Measurements from ENCODE around the gene PAK5. TPM values are rescaled to one million over a fixed set of nuclear protein-coding genes. Genes with fewer than 3 reads are reported as not detected.

PAK5 gene
- total RNA-seq, 4 donors from 2014 or later = 0.05 to 6.6 (median 0.54) TPM; not detected in 1

GRCh38 chr20:9572670-9573069, 266.2 kb downstream of the PAK5 start:
- 0 to 11% methylated on average over 1 to 2 of the region's 2 CpGs for WGBS, 2 donors (ENCODE audit: low coverage in 1 of 2)
- Histone ChIP-seq H3K27ac (no peak overlapping the region), H3K36me3 (no peaks in the 10 kb centered on the region), H3K4me1 (no peaks in the 10 kb centered on the region), H3K9me3 (no peaks in the 10 kb centered on the region), H3K27me3 (peaks cover 36% of the 10 kb centered on the region), H3K4me3 (no peak overlapping the region)
- TF ChIP-seq POLR2A (IDR thresholded peaks at IDR 0.05) = no peak
- TF ChIP-seq EP300 (IDR thresholded peaks at IDR 0.05) = no peak
- TF ChIP-seq POLR2AphosphoS5 (IDR thresholded peaks at IDR 0.05) = no peak
- TF ChIP-seq CTCF (IDR thresholded peaks at IDR 0.05) = no peak
- no peak for ATAC-seq

GRCh38 chr20:9571783-9572182, 267.1 kb downstream of the PAK5 start:
- TF ChIP-seq CTCF (IDR thresholded peaks at IDR 0.05) = no peak
- TF ChIP-seq EP300 (IDR thresholded peaks at IDR 0.05) = no peak
- no peak for TF ChIP-seq POLR2AphosphoS5 (IDR thresholded peaks at IDR 0.05)
- no peak for TF ChIP-seq POLR2A (IDR thresholded peaks at IDR 0.05)
- WGBS, 2 donors (ENCODE audit: low coverage in 1 of 2) = 33 to 63% methylated on average over 2 of the region's 3 CpGs
- no peaks in the 10 kb centered on the region for H3K4me1 ChIP-seq
- no peaks in the 10 kb centered on the region for H3K36me3 ChIP-seq
- peaks cover 36% of the 10 kb centered on the region for H3K27me3 ChIP-seq
- no peaks in the 10 kb centered on the region for H3K9me3 ChIP-seq
- H3K27ac ChIP-seq = no peak overlapping the region
- H3K4me3 ChIP-seq = no peak overlapping the region
- ATAC-seq = no peak

GRCh38 chr20:9570612-9571011, 268.3 kb downstream of the PAK5 start:
- no peak overlapping the region for H3K27ac ChIP-seq
- 33 to 64% methylated on average over 1 to 2 of the region's 2 CpGs for WGBS, 2 donors (ENCODE audit: low coverage in 1 of 2)

GRCh38 chr20:9566977-9567376, 271.9 kb downstream of the PAK5 start:
- H3K27ac ChIP-seq = no peak overlapping the region
- H3K27me3 ChIP-seq = peaks cover 11% of the 10 kb centered on the region
- no peak for ATAC-seq
- no peaks in the 10 kb centered on the region for H3K4me1 ChIP-seq
- H3K4me3 ChIP-seq = no peak overlapping the region
- TF ChIP-seq EP300 (IDR thresholded peaks at IDR 0.05) = no peak
- no peak for TF ChIP-seq POLR2AphosphoS5 (IDR thresholded peaks at IDR 0.05)
- no peak for TF ChIP-seq CTCF (IDR thresholded peaks at IDR 0.05)
- no peak for TF ChIP-seq POLR2A (IDR thresholded peaks at IDR 0.05)
- 70 to 83% methylated on average over 1 of the region's 1 CpG for WGBS, 2 donors (ENCODE audit: low coverage in 1 of 2)
- H3K36me3 ChIP-seq = no peaks in the 10 kb centered on the region
- H3K9me3 ChIP-seq = no peaks in the 10 kb centered on the region

More at GRCh38 chr20:9570612-9571011, 268.3 kb downstream of the PAK5 start:
- ATAC-seq = no peak
- no peak overlapping the region for H3K4me3 ChIP-seq
- H3K36me3 ChIP-seq = no peaks in the 10 kb centered on the region
- TF ChIP-seq POLR2AphosphoS5 (IDR thresholded peaks at IDR 0.05) (no peak), CTCF (IDR thresholded peaks at IDR 0.05) (no peak), POLR2A (IDR thresholded peaks at IDR 0.05) (no peak), EP300 (IDR thresholded peaks at IDR 0.05) (no peak)
- H3K4me1 ChIP-seq = no peaks in the 10 kb centered on the region
- peaks cover 28% of the 10 kb centered on the region for H3K27me3 ChIP-seq
- H3K9me3 ChIP-seq = no peaks in the 10 kb centered on the region

GRCh38 chr20:9565910-9566550, 272.8 kb downstream of the PAK5 start:
- whole genome bisulfite sequencing, 2 donors (ENCODE audit: low coverage in 1 of 2) = 90 to 91% methylated on average over 2 to 14 of the region's 20 CpGs
- ATAC-seq = no peak
- Histone ChIP-seq H3K4me1 (no peaks in the 10 kb centered on the region), H3K36me3 (no peaks in the 10 kb centered on the region), H3K27ac (no peak overlapping the region), H3K4me3 (no peak overlapping the region), H3K27me3 (peaks cover 3% of the 10 kb centered on the region), H3K9me3 (peaks cover 0 to 2% (median 0%) of the 10 kb centered on the region in 3 donors)
- no peak for TF ChIP-seq POLR2A (IDR thresholded peaks at IDR 0.05)
- TF ChIP-seq CTCF (IDR thresholded peaks at IDR 0.05) = no peak
- TF ChIP-seq POLR2AphosphoS5 (IDR thresholded peaks at IDR 0.05) = no peak
- no peak for TF ChIP-seq EP300 (IDR thresholded peaks at IDR 0.05)
